Thyroid gland (tissue), 4 donors: ENCODE data around the gene DDX42. TPM values are rescaled to one million over a fixed set of nuclear protein-coding genes. Genes with fewer than 3 reads are reported as not detected.

Source experiments
- DNase-seq, 2 donors: peaks; one replicate each; pipeline ENCODE4 v3.0.0-alpha.2; 2019
- H3K27ac ChIP-seq, 3 donors: fragments of 200-600 bp; sonication (generic); 1 replicate in 2 of 3; 2 replicates in 1 of 3; pipeline ENCODE4 v1.5.1; 2016 to 2019; ENCODE audit warnings: mild to moderate bottlenecking in 1 of 3, moderate library complexity in 1 of 3
- H3K27me3 ChIP-seq: fragments of 200-600 bp; sonication (generic); one replicate; pipeline ENCODE4 v1.5.1; 2019
- H3K36me3 ChIP-seq, 2 donors: fragments of 200-600 bp; sonication (generic); one replicate each; pipeline ENCODE4 v1.5.1; 2016 to 2019
- H3K4me1 ChIP-seq, 2 donors: fragments of 200-600 bp; sonication (generic); one replicate each; pipeline ENCODE4 v1.5.1; 2017 to 2019
- H3K4me3 ChIP-seq, 3 donors: fragments of 200-600 bp; sonication (generic); replicated peaks in 1 of 3; 1 replicate in 2 of 3; 2 replicates in 1 of 3; pipeline ENCODE4 v1.5.1; 2016; ENCODE audit warnings: mild to moderate bottlenecking in 1 of 3
- H3K9me3 ChIP-seq: fragments of 200-600 bp; sonication (generic); one replicate; pipeline ENCODE4 v1.5.1; 2017
- POLR2A ChIP-seq, 2 donors: fragments of 450-650 bp; IDR thresholded peaks; one replicate each; pipeline ENCODE4 v1.6.1; 2017; ENCODE audit warnings: antibody characterized with exemption in 2 of 2, mild to moderate bottlenecking in 2 of 2, moderate library complexity in 1 of 2
- WGBS, 2 donors: methylation state at CpG; one replicate each; pipeline ENCODE4 v1.1.5; 2017; 5-methylcytosine and 5-hydroxymethylcytosine counted together
- intact Hi-C: fragments of 100-400 bp; cut with DNase I; formaldehyde crosslinking; loops from one replicate; pipeline ENCODE4 v1.15.1; 2023
- total RNA-seq, 4 donors: library from RNA; depleted of rRNA; stranded (reverse); fragments of >200 nt; gene quantifications; one replicate each; pipeline ENCODE4 v1.2.3, GENCODE V29; 2016
- TF ChIP-seq, protein P1 (sequence below), 6 experiments: fragments of 200-600 bp in 3 of 6; fragments of 450-650 bp in 3 of 6; sonication (generic) in 3 of 6; IDR thresholded peaks; one replicate each; pipeline ENCODE4 v1.5.1; 2016 to 2019; ENCODE audit warnings: antibody characterized with exemption in 6 of 6, mild to moderate bottlenecking in 2 of 6, inconsistent platforms in 1 of 6, moderate library complexity in 1 of 6

The DDX42 gene
- total RNA-seq, 4 donors from 2014 or later = 76.3 to 138 (median 89.1) TPM

DNA sequence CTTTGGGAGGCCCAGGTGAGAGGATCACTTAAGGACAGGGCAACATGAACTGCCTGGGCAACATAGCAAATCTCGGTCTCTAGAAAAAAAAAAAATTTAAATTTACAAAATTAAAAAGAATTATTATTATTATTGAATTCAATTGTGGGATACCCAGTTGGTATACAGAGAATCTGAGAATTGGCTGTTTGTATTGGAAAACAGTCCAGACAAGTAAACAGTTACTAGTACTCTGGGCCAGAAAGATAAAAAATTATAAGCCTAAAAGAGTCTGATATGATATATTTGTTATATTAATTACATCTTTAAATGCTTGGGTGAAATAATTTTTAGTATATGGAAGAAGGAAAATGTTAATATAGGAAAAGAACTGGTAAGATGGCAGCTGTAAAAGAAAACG is 15.5 kb upstream of the DDX42 start:
- Histone ChIP-seq H3K27ac (no peak overlapping the region), H3K36me3 (peaks cover 20 to 45% of the 10 kb centered on the region in 2 donors), H3K4me3 (no peak overlapping the region), H3K4me1 (peaks cover 0 to 10% of the 10 kb centered on the region in 2 donors), H3K9me3 (no peaks in the 10 kb centered on the region), H3K27me3 (no peaks in the 10 kb centered on the region)
- TF ChIP-seq, protein P1, sequence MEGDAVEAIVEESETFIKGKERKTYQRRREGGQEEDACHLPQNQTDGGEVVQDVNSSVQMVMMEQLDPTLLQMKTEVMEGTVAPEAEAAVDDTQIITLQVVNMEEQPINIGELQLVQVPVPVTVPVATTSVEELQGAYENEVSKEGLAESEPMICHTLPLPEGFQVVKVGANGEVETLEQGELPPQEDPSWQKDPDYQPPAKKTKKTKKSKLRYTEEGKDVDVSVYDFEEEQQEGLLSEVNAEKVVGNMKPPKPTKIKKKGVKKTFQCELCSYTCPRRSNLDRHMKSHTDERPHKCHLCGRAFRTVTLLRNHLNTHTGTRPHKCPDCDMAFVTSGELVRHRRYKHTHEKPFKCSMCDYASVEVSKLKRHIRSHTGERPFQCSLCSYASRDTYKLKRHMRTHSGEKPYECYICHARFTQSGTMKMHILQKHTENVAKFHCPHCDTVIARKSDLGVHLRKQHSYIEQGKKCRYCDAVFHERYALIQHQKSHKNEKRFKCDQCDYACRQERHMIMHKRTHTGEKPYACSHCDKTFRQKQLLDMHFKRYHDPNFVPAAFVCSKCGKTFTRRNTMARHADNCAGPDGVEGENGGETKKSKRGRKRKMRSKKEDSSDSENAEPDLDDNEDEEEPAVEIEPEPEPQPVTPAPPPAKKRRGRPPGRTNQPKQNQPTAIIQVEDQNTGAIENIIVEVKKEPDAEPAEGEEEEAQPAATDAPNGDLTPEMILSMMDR (IDR thresholded peaks at IDR 0.05) = no peak
- TF ChIP-seq POLR2A (IDR thresholded peaks at IDR 0.05) = no peak
- no peak for DNase-seq
- intact Hi-C loops = no loop called here
- WGBS, 2 donors = 84 to 90% methylated on average over 2 of the region's 2 CpGs

DNA sequence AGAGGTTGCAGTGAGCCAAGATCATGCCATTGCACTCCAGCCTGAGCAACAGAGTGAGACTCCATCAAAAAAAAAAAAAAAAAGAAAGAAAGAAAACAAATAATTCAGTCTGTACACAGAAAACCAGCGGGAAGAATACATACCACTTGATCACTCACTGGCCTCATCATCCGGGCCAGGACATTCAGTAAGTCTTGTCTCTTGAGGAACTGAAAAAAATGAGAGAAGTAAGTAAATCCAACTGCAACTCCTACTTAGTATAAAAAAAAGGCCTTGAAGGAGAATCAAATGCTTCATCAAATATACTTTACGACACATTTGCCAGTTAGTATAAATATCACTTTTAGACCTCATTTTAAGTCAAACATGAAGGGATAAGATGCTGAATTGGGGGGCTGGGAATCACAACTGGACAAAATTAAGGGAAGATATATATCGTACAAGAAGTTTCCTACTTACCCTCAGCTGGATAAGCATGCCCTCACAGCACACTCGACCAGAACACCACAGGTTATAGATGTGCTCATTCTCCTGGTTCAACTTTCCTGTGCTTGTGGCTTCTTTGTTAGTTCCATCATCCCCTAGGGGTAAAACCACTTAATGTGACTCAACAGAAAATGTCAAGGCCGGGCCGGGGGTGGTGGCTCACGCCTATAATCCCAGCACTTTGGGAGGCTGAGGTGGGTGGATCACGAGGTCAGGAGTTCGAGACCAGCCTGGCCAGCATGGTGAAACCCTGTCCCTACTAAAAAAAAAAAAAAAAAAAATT is 13.0 kb upstream of the DDX42 start:
- H3K36me3 ChIP-seq = peaks cover 27 to 30% of the 10 kb centered on the region in 2 donors
- 87% methylated on average over 10 of the region's 10 CpGs for WGBS, 2 donors
- DNase-seq = no peak
- no peaks in the 10 kb centered on the region for H3K9me3 ChIP-seq
- H3K27ac ChIP-seq = no peak overlapping the region
- H3K4me3 ChIP-seq = no peak overlapping the region
- no peak for TF ChIP-seq POLR2A (IDR thresholded peaks at IDR 0.05)
- TF ChIP-seq, protein P1 (IDR thresholded peaks at IDR 0.05) = no peak
- H3K4me1 ChIP-seq = peaks cover 0 to 10% of the 10 kb centered on the region in 2 donors
- H3K27me3 ChIP-seq = no peaks in the 10 kb centered on the region
- intact Hi-C loops = no loop called here

DNA sequence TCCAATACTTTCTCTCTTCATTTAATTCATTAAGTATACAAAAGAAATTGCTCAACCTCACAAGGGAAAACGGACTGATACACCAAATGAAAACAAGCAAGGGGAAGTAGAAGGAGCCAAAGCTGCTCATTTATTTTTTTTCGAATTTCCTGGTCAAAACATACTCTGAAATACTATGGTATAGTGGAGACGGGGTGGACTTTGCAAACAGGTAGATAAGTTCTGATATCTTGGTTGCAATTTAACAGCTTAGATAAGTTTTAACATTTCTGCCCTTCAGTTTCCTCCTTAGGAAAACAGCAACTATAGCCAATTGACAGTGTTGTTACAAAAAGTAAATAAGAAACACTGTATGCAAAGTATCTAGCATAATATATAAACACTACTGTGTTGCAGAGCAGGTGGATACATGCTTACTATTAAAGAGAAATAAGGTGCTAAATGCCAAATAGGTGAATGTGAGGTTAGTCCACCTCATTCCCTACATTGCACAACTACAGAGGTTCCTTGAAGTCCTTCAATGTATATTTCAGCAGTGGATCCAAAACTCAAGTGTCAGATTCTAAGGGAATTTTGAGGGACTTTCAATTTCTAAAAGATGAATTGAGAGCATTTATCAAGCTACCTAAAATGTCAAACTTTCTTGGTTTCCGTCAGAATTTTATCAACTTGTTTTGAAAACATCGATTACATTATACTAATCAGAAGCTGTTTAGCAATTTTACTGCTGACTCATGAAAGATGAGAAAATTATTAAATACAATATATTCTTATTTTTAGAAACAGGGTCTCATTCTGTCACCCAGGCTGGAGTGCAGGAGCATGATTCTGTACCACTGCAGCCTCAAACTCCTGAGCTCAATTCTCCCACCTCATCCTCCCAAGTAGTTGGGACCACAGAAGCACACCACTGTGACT is 11.6 kb upstream of the DDX42 start:
- H3K4me1 ChIP-seq = peaks cover 0 to 5% of the 10 kb centered on the region in 2 donors
- H3K36me3 ChIP-seq = peaks cover 24 to 25% of the 10 kb centered on the region in 2 donors
- DNase-seq = no peak
- H3K9me3 ChIP-seq = no peaks in the 10 kb centered on the region
- H3K4me3 ChIP-seq = no peak overlapping the region
- WGBS, 2 donors = 85 to 88% methylated on average over 5 of the region's 5 CpGs
- H3K27me3 ChIP-seq = no peaks in the 10 kb centered on the region
- no peak for TF ChIP-seq POLR2A (IDR thresholded peaks at IDR 0.05)
- TF ChIP-seq, protein P1 (IDR thresholded peaks at IDR 0.05) = no peak
- H3K27ac ChIP-seq = no peak overlapping the region
- intact Hi-C loops = no loop called here

DNA sequence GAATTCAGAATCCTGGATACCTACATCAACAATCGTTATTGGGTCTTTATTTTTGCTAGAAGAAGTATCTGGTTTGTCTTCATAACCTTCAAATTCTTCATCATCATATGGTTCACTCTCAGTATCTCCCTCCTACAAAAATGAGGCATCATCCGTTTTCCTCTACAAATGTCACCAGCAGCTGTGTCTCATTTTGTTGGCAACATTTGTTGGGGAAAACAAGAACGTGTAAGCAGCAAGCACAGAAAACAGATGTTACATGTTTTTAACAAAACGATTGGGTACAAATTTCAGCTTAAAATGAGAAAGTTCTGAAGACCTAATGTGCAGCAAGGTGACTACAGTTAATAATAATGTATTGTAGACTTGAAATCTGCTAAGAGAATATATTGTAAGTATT is 9.3 kb upstream of the DDX42 start:
- intact Hi-C loops = no loop called here
- TF ChIP-seq, protein P1 (IDR thresholded peaks at IDR 0.05) = no peak
- no peak for TF ChIP-seq POLR2A (IDR thresholded peaks at IDR 0.05)
- H3K4me3 ChIP-seq = no peak overlapping the region

More for the DNA sequence above, 9.3 kb upstream of the DDX42 start:
- no peaks in the 10 kb centered on the region for H3K27me3 ChIP-seq
- no peak for DNase-seq
- H3K9me3 ChIP-seq = no peaks in the 10 kb centered on the region
- no peaks in the 10 kb centered on the region for H3K4me1 ChIP-seq
- WGBS, 2 donors = 82 to 91% methylated on average over 4 of the region's 4 CpGs
- no peak overlapping the region for H3K27ac ChIP-seq
- peaks cover 24 to 25% of the 10 kb centered on the region in 2 donors for H3K36me3 ChIP-seq
